HepG2 (cell line): ENCODE data around the gene IRF1. TPM values are rescaled to one million over a fixed set of nuclear protein-coding genes. Genes with fewer than 3 reads are reported as not detected.

ENCODE experiments used
- ATAD3A ChIP-seq: sonication (generic); formaldehyde crosslinking; IDR thresholded peaks from 2 replicates; pipeline ENCODE4 v1.4.0; 2020; ENCODE audit warnings: missing genetic modification reagents
- CREBL2 ChIP-seq: sonication (generic); formaldehyde crosslinking; IDR thresholded peaks from 2 replicates; pipeline ENCODE4 v1.8.1; 2023; ENCODE audit warnings: missing genetic modification reagents, mild to moderate bottlenecking, borderline replicate concordance
- EP300 ChIP-seq, 3 experiments: sonication (generic) in 1 of 3; formaldehyde crosslinking in 1 of 3; IDR thresholded peaks; 2 replicates each; pipeline versions ENCODE4 v1.5.1 to v1.6.1; 2011 to 2020; ENCODE audit warnings: low read depth in 2 of 3, low read length in 2 of 3, borderline replicate concordance in 1 of 3, improper control_type of control experiment in 1 of 3, mild to moderate bottlenecking in 1 of 3, missing genetic modification reagents in 1 of 3, moderate library complexity in 1 of 3
- FOXC1 ChIP-seq: sonication (generic); formaldehyde crosslinking; IDR thresholded peaks from 2 replicates; pipeline ENCODE4 v1.8.0; 2022; ENCODE audit warnings: mild to moderate bottlenecking, missing genetic modification reagents, borderline replicate concordance
- HMG20A ChIP-seq: IDR thresholded peaks from 2 replicates; pipeline ENCODE4 v1.6.1; 2016; ENCODE audit warnings: borderline replicate concordance
- HMGXB4 ChIP-seq, 2 experiments: sonication (generic) in 1 of 2; formaldehyde crosslinking in 1 of 2; IDR thresholded peaks; 2 replicates each; pipeline versions ENCODE4 v1.4.0 to v1.6.1; 2018 to 2020; ENCODE audit warnings: missing genetic modification reagents in 2 of 2, borderline replicate concordance in 1 of 2, low read depth in 1 of 2, mild to moderate bottlenecking in 1 of 2, missing biosample characterization in 1 of 2
- MAFK ChIP-seq, 2 experiments: IDR thresholded peaks in 1 of 2; conservative IDR thresholded peaks in 1 of 2; 2 replicates each; pipeline ENCODE4 v1.6.1; 2011; ENCODE audit warnings: improper control_type of control experiment in 2 of 2, low read length in 2 of 2
- MED8 ChIP-seq: sonication (generic); formaldehyde crosslinking; IDR thresholded peaks from 2 replicates; pipeline ENCODE4 v1.8.1; 2023; ENCODE audit warnings: mild to moderate bottlenecking, missing genetic modification reagents; ENCODE audit not compliant: insufficient replicate concordance
- NAIF1 ChIP-seq: sonication (generic); formaldehyde crosslinking; IDR thresholded peaks from 2 replicates; pipeline ENCODE4 v1.5.0; 2020; ENCODE audit warnings: mild to moderate bottlenecking, missing genetic modification reagents, borderline replicate concordance
- NCOA2 ChIP-seq: sonication (generic); formaldehyde crosslinking; IDR thresholded peaks from 2 replicates; pipeline ENCODE4 v1.8.0; 2022; ENCODE audit warnings: inconsistent platforms
- RARA ChIP-seq: IDR thresholded peaks from 2 replicates; pipeline ENCODE4 v1.6.1; 2016; ENCODE audit warnings: missing genetic modification reagents, missing compliant biosample characterization
- SOX5 ChIP-seq: IDR thresholded peaks from 2 replicates; pipeline ENCODE4 v1.6.1; 2016; ENCODE audit warnings: borderline replicate concordance
- SSRP1 ChIP-seq: IDR thresholded peaks from 2 replicates; pipeline ENCODE4 v1.6.1; 2016; ENCODE audit warnings: control low read depth
- ZBTB1 ChIP-seq: sonication (generic); formaldehyde crosslinking; IDR thresholded peaks from 2 replicates; pipeline ENCODE4 v1.4.0; 2020; ENCODE audit warnings: missing genetic modification reagents, borderline replicate concordance
- ZBTB34 ChIP-seq: sonication (generic); formaldehyde crosslinking; IDR thresholded peaks from 2 replicates; pipeline ENCODE4 v1.8.0; 2022; ENCODE audit warnings: mild to moderate bottlenecking, missing genetic modification reagents
- ZC3H13 ChIP-seq: sonication (generic); formaldehyde crosslinking; IDR thresholded peaks from 2 replicates; pipeline ENCODE4 v1.8.1; 2023; ENCODE audit warnings: mild to moderate bottlenecking, missing genetic modification reagents, moderate library complexity
- ZMYM2 ChIP-seq: sonication (generic); formaldehyde crosslinking; IDR thresholded peaks from 2 replicates; pipeline ENCODE4 v1.8.0; 2022; ENCODE audit warnings: mild to moderate bottlenecking, missing genetic modification reagents
- ZNF101 ChIP-seq: sonication (generic); formaldehyde crosslinking; IDR thresholded peaks from 2 replicates; pipeline ENCODE4 v1.4.0; 2020; ENCODE audit warnings: mild to moderate bottlenecking, low read depth, missing genetic modification reagents, borderline replicate concordance
- ZNF460 ChIP-seq: sonication (generic); formaldehyde crosslinking; IDR thresholded peaks from 2 replicates; pipeline ENCODE4 v1.5.1; 2020; ENCODE audit warnings: missing genetic modification reagents, mild to moderate bottlenecking, borderline replicate concordance
- ZNF501 ChIP-seq: sonication (generic); formaldehyde crosslinking; IDR thresholded peaks from 2 replicates; pipeline ENCODE4 v1.5.1; 2020; ENCODE audit warnings: mild to moderate bottlenecking, moderate library complexity, missing genetic modification reagents
- polyA plus RNA-seq, 8 experiments: library from polyadenylated mRNA; depleted of rRNA in 3 of 8; stranded (reverse) in 7 of 8; unstranded in 1 of 8; fragments of >200 nt; fragmentation: Illumina TruSeq in 4 of 8; extraction: Trizol in 4 of 8; gene quantifications; 2 replicates each; pipeline versions ENCODE4 v1.2.1 to v1.2.3, GENCODE V29; 2011 to 2016; ENCODE audit warnings: low read depth in 4 of 8, missing spikeins in 1 of 8, mixed read lengths in 1 of 8; ENCODE audit not compliant: insufficient read depth in 1 of 8
- total RNA-seq, 5 experiments: library from RNA; depleted of rRNA; stranded (reverse); fragments of >200 nt; fragmentation: Illumina TruSeq; extraction: Trizol; gene quantifications; 2 replicates each; pipeline ENCODE4 v1.2.3, GENCODE V29; 2016; ENCODE audit warnings: low read depth in 1 of 5
- TF ChIP-seq, protein P1 (sequence below): sonication (generic); formaldehyde crosslinking; IDR thresholded peaks from 2 replicates; pipeline ENCODE4 v1.4.0; 2020; ENCODE audit warnings: missing genetic modification reagents
- TF ChIP-seq, protein P2 (sequence below): sonication (generic); formaldehyde crosslinking; IDR thresholded peaks from 2 replicates; pipeline ENCODE4 v1.5.0; 2020; ENCODE audit warnings: missing genetic modification reagents

Gene IRF1
- total and polyA plus RNA-seq, 2 of the 13 experiments (the other 11 are each of a cell fraction or from before 2014, with no cell fraction given) = 4.1 to 8.8 TPM

DNA sequence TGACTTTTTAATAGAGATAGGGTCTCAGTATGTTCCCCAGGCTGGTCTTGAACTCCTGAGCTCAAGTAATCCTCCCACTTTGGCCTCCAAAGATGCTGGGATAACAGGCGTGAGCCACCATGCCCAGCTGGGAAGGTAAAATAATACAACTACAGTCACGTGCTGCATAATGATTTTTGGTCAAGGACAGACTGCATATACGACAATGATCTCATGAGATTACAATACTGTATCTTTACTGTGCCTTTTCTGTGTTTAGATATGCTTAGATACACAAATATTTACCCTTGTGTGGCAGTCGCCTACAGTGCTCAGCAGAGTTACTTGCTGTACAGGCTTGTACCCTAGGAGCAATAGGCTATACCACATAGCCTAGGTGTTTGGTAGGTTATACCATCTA lies 14.2 kb upstream of the IRF1 start (continued):
- TF ChIP-seq, protein P1, sequence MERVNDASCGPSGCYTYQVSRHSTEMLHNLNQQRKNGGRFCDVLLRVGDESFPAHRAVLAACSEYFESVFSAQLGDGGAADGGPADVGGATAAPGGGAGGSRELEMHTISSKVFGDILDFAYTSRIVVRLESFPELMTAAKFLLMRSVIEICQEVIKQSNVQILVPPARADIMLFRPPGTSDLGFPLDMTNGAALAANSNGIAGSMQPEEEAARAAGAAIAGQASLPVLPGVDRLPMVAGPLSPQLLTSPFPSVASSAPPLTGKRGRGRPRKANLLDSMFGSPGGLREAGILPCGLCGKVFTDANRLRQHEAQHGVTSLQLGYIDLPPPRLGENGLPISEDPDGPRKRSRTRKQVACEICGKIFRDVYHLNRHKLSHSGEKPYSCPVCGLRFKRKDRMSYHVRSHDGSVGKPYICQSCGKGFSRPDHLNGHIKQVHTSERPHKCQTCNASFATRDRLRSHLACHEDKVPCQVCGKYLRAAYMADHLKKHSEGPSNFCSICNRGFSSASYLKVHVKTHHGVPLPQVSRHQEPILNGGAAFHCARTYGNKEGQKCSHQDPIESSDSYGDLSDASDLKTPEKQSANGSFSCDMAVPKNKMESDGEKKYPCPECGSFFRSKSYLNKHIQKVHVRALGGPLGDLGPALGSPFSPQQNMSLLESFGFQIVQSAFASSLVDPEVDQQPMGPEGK (CRISPR knock-in tag) = no peak
- TF ChIP-seq NAIF1 (no peak), NCOA2 (CRISPR knock-in tag) (0 out of 2 replicates have a peak, but pooled peaks have one; percentile 46), ZBTB34 (CRISPR knock-in tag) (0 out of 2 replicates have a peak, but pooled peaks have one; percentile 24), ZNF501 (CRISPR knock-in tag) (no peak), MAFK (conservative IDR thresholded peaks at IDR 0.05 in 1 of 2, IDR thresholded peaks at IDR 0.05 in 1 of 2; ENCODE audit: low read length in 2 of 2) (peak in 1 of 2 experiments; percentile 15; a peak in 1 of 4 replicates), SSRP1 (CRISPR knock-in tag) (no peak), ZC3H13 (CRISPR knock-in tag) (no peak), ZNF460 (CRISPR knock-in tag) (no peak), ZBTB1 (no peak), CREBL2 (CRISPR knock-in tag) (no peak), RARA (CRISPR knock-in tag) (0 out of 2 replicates have a peak, but pooled peaks have one; percentile 9), MED8 (CRISPR knock-in tag) (no peak), ZNF101 (CRISPR knock-in tag) (no peak), FOXC1 (CRISPR knock-in tag) (no peak), HMG20A (CRISPR knock-in tag) (no peak; the same call in 1 of the 2 replicates), ATAD3A (CRISPR knock-in tag) (no peak), HMGXB4 (CRISPR knock-in tag; IDR thresholded peaks at IDR 0.05; ENCODE audit: borderline replicate concordance in 1 of 2, low read depth in 1 of 2) (no peak), SOX5 (CRISPR knock-in tag) (peak; percentile 81; the same call in 1 of the 2 replicates), ZMYM2 (CRISPR knock-in tag) (0 out of 2 replicates have a peak, but pooled peaks have one; percentile 35), EP300 (IDR thresholded peaks at IDR 0.05; ENCODE audit: low read depth in 2 of 2, low read length in 2 of 2) (no peak), EP300 (CRISPR knock-in tag; IDR thresholded peaks at IDR 0.05; ENCODE audit: borderline replicate concordance) (no peak)
- TF ChIP-seq, protein P2, sequence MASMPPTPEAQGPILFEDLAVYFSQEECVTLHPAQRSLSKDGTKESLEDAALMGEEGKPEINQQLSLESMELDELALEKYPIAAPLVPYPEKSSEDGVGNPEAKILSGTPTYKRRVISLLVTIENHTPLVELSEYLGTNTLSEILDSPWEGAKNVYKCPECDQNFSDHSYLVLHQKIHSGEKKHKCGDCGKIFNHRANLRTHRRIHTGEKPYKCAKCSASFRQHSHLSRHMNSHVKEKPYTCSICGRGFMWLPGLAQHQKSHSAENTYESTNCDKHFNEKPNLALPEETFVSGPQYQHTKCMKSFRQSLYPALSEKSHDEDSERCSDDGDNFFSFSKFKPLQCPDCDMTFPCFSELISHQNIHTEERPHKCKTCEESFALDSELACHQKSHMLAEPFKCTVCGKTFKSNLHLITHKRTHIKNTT (CRISPR knock-in tag) = no peak
